ENCODE results near the gene DGCR8.

Gene DGCR8

DNA sequence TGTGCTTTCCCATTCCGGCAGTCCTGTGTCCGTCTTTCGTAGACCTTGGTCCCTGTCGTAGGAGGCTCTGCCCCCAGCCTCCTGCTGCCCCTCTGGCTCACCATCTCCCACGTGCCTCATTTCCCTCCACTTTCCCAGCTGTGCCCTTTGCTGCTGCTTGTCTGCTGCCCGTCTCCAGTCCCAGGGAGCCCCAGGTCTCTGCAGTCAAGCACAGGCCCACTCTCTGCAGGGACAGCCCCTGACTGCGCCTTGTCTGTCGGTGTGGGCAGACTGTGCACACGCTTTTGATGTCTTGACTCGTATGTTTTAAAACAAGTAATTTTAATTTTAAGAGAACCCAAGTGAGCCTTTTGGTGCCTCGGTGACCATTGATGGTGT is 12.4 kb downstream of the DGCR8 start:
- DNase-seq = no peak

DNA sequence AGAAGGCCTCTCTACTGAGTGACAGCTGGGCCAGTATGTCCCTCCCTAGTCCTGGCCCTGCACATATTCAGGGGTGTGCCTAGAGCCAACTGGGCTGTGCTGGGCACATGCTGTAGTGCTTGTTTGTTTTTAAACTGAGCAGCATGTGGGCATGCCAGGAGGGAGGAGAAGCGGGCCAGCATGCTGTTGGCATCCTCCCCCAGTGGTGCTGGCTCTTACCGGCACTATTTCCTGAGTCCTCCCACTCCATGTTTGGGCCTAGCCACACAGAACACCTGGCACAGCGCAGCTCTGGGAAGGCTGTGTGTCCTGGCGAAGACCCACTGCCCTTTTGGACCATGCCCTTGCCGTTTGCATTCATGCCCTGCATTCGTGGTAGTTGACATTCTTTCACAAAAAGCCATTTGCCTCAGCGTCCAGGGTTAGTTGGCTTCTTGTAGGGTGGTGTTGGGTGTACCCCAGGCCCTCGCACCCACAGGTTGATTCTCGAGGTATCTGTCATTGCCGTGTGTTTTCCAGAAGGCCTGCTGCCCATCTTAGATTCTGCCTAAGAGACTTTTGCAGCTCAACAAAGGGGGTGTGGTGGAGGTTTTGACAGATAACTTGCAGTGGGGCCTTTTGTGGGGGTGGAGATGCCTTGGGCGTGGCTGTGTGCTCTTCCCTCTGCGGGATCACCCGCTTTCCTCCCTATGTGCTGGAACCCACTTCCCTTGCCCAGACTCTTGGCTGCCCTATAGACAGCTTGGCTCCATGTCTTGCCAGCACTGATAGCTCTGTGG is 13.6 kb downstream of the DGCR8 start:
- no peak for DNase-seq

DNA sequence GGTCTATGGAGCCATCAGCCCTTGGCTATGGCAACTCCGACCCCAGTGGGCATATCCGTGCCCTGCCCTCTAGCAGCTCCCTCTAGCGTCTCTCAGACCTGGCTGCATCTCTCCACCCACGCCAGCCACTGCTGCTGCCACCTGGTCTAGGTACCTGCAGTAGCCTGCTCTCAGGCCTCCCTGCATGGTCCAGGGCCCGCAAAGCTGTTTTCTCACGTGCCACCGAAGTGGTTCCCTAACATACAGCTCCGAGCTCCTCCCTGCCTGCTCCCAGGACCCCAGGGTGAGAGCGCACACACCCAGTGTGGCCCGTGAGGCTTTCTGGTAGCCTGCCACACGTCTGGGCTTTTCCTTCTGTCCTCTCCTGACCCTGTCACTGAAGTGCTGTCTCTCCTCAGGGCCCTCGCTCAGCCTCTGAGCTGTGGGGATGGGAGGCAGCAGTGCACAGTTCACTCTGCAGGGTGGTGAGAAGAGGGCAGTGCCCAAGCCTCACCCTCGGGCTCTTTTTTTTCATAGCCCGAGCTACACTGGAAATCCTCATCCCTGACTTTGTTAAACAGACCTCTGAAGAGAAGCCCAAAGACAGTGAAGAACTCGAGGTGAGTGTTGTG is 14.3 kb downstream of the DGCR8 start:
- DNase-seq = no peak

DNA sequence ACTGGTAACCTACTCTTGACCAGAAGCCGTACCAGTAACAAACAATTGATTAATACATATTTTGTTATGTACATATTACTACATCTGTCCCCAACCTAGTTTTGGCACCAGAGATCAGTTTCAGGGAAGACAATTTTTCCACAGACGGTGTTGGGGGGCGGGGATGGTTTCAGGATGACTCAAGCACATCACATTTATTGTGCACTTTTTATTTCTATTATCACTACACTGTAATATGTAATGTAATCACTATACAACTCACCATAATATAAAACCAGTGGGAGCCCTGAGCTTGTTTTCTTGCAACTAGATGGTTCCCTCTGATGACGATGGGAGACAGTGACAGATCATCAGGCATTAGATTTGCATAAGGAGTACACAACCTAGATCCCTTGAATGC is 15.5 kb downstream of the DGCR8 start:
- no peak for DNase-seq

DNA sequence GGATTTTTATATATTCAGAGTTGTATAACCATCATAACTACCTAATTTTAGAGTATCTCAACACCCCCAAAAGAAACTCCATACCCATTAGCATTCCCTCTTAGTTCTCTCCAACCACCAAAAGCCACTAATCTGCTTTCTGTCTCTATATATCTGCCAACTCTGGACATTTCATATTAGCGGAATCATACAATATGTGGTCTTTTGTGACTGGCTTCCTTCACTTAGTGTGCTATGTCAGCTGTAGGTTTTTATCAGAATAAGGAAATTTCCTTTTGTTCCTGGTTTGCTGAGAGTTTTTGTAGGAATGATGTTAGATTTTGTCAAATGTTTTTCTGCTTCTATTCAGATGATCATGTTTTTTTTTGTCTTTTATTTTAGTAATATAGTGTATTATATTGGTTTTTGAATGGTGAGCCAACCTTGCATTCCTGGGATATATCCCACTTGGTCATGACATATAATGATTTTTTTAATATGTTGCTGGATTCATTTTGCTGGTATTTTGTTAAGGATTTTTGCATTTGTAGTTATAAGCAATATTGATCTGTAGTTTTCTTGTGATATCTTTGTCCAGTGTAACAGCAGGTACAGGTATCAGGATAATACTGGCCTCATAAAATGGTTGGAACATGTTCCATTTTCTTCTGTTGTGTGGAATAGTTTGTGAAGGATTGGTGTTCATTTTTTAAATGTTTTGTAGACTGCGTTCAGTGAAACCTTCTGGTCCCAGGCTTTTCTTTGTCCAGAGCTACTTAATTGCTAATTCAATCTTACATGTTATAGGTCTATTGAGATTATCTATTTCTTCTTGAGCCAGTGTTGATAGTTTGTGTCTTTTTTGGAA is 16.8 kb downstream of the DGCR8 start:
- no peak for DNase-seq

DNA sequence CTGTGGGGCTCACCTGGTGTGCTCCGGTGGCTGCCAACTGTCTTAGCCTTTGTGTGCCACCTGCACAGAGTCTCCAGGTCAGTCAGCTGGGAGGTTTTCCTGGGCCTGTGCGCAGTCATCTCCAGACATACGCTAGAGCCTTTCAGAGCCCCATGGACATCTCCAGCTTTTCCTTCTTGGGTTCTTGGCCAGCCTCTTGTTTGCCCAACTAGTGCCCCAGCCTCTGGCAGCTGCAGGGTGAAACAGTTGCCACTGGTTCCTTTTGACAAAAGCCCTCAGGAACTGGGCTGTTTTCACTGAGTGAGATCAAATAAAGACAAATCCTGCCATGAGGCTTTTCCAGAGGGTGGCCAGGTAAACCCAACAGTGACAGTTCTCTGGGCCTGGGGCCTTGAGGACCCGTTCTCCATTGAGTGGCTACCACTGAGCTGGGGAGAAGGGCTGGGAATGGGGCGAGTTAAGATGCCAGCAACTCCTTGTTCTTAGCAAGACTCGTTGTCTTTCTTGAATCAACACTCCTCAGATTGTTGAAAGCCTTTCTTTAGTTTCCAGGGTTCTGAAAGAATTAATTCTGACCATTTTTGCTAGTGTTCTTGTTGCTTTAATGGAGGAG is 19.2 kb downstream of the DGCR8 start:
- DNase-seq = no peak

DNA sequence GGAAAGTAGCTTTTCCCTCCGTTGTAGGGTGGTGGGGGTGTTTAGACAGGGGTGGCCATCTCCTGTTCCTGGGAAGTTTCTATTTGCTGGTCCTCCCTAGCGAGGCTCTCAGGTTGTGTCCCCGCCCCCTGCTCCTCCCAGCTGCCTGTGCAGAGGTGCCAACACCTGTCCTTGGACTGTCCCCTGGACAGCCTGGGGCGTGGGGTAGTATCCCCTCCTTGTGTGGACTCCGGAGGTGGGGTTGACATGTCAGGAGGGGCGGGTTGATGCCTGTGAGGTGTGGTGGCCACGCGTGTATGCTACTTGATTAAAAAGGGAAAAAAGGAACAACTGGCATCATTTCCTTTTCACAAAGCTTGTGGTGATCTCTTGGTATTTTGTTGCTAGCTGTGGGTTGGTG is 21.6 kb downstream of the DGCR8 start:
- no peak for DNase-seq

DNA sequence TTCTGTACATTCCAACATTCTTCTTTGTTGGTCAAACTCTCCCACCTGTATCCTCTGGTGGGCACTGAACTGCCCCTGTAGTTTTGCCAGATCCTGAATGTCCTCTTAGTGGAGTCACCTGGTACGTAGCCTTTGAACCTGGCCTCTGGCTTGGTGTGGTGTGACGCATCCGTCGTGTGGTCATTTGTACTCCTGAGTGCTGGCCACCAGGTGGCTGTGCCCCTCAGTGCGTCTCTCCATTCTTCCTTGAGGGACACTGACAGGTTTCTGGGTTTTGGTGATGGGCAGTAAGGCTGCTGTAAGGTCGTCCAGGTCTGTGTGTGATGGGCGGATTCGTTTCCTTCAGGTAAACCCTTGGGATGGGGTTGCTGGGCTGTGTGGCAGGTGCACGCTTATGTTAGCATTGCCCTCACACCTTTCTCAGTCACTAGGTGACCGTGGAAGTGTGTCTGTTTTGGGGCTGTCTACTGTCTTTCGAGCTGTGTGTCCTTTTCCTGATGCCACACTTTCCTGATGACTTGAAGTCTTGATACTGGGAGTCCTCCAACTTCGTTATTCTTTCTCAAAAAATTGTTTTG is 22.3 kb downstream of the DGCR8 start:
- DNase-seq = no peak

DNA sequence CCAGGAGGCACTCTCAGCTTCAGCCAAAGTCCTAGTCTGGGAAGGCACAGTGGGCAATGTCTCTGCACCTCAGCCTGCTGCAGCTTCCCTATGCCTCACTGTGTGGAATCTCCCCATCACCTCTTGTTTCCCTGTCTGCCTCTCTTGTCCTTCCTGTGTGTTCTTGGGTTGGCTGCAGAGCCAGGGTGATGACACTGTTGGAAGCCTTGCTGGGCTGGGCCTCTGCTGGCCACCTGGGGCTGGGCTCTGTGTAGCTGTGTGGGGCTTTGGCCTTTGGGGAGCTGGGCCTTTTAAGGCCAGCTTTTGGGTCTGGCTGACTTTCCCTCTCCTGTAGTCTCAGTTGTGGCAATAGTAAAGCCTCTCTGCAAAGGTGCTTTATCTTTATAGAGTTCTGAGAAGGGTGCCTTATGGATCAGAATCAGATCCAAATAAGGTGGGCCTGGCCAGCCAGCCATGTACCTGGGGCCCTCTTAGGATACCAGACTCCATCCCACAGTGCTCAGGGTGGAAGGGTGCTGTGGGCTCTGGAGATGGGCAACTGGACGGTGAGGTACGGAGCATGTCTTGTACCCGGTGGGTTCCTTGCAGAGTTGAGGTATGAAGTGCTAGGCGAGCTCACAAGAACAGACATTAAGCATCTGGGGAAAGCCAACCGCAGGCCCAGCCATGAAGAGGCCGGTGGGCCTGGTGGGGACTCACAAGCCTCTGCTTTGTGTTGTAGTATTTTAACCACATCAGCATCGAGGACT is 25.6 kb downstream of the DGCR8 start:
- DNase-seq = no peak

DNA sequence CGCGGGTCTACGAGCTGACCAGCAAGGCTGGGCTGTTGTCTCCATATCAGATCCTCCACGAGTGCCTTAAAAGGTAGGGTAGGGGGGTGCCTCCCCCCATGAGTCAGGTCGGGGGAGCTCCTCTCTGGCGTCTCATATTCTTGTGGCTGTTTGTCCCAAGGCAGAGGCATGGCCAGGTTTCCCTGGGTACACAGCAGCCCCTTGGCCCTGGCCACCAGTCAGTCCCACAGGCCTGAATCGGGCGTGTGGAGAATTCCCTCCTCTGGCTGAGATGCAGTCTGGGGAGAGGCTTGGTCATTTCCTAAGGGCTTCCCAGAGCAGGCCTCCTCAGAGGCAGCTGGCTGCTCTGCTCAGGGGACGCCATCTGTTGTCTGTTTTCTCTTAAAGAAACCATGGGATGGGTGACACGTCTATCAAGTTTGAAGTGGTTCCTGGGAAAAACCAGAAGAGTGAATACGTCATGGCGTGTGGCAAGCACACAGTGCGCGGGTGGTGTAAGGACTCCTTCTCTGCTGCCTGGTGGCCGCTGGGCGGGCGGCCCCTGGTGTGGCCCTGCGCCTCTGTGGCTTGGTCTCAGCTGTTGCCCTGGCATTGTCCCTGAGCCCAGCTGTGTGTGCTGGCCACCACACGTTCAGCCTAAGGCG is 26.3 kb downstream of the DGCR8 start:
- no peak for DNase-seq

DNA sequence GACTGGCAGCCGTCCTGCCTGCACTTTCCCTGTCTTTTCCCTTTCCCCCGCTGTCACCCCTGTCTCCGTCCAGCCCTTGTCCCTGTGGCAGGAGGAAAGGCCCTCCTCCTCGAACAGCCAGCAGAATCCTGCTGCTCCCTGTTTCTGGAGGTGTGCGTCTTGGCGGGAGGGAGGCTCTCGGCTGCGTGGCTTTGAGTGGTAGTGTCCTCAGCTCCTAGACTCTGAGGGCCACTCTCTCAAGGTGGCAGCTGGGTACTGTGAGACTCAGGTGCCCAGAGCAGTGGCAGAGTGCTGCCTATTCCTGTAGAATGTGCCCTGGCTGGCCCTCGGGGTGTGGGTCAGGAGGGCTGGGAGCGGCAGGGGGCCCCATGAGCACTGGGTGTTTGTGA is 26.8 kb downstream of the DGCR8 start:
- no peak for DNase-seq

DNA sequence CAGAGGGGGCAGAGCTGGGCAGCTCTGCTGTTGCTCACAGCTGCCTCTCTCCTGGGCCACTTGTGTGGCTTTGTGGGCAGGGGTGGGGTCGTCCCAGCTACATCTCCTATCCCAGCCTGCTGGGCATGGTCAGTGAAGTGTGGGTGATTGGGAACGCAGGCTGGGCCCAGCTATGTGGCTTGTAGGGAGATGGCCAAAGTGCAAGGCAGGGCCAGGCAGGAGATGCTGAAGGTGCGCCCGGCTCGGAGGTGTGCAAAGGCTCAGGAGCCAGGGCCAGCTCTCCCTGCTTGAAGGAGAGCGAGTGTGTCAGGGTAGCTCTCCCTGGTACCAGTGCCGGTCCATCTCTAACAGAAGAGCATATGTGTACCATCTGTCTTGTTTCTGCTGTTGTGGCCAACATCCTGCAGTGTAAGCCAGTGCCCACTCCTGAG is 27.4 kb downstream of the DGCR8 start:
- no peak for DNase-seq

DNA sequence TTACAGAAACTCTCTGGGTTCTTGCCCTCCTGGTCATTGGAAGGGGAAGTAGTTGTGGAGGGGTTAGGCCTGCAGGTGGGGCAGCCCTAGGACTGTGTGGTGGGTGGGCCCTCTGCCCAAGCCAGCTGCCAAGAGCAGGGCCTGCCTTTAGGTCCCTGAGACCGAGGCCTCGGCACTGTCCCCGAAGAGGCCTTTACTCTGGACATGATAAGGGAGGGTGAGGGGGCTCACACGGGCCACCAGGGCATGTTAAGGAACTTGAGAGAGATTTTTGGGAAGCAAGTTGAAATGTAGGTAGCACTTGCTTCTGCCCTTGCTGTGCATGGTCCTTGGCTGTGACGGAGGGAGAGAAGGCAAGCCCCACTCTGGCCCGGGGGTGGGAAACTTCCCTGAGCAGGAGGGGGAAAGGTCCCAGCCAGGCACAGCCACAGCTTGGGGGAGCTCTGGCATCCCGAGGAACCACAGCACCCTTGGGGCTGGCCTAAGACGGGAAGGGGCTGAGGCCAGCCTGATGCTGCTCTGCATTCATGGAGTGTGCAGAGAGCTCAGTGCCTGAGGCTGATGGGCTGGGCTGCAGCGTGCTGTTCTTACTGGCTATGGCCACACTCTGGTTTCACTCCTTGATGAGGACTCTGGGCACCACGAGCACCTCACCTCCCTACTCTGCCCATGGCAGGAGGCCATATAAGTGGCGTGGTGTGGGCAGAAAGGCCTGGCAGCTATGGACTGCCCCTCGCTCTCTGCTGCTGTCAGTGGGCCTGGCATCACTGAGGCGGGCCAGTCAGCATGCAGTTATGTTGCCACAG is 28.1 kb downstream of the DGCR8 start:
- no peak for DNase-seq

DNA sequence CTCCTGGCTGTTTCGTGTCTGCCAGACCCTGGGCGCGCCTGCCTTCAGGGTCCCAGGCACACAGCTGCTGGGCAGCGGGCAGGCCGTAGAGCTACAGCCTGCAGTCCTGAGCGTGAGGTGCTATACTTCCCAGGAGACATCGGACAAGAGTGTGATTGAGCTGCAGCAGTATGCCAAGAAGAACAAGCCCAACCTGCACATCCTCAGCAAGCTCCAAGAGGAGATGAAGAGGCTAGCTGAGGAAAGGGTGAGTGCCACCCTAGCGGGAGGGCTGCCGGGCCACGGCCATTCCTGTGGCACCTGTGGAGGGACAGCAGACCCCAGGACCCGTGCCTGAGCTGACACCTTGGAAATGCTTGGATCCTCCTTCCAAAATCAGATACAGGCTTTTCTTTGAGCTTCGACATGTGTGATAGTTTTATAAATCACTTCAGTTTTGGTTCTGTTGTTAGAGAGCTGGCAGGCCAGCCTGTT is 28.8 kb downstream of the DGCR8 start:
- DNase-seq = no peak

DNA sequence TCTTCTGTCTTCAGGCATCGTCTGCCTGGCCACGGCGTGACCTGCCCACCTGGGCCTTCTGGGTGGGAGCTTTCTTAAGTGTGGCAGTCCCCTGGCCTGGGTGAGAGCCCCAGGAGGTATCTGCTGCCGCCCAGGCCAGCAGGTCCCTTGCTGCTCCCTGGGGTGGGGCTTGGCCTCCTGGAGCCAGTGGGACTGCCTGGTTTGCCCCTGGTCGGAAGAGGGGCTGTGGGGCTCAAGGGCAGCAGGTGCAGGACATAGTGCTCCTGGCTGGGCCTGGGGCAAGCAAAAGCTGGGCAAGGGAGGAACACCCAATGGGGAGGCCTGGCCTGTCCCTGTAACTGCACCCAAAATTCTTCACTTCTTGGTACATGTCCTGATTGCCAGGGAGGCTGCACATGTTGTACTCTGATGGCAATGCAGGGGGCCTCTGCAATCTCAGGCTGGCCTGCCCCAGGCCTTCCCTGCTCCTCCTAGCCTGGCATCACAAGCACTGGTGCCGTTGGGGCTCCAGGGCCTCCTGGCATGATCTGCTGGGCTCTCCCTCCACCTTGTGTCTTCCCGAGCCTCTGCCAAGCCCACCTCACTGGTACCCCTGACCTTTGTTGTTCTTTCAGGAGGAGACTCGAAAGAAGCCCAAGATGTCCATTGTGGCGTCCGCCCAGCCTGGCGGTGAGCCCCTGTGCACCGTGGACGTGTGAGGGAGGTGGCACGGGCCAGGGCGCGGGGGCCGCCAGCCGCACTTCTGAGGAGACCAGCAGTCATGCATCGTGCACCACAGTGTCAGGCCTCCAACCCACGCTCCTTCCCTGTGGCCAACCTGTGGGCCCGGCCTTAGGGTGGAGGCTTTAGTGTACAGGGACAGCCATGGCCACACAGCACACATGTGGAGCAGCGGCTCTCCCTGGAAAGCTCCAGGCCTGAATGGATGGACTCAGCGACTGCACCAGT is 29.6 kb downstream of the DGCR8 start:
- no peak for DNase-seq

DNA sequence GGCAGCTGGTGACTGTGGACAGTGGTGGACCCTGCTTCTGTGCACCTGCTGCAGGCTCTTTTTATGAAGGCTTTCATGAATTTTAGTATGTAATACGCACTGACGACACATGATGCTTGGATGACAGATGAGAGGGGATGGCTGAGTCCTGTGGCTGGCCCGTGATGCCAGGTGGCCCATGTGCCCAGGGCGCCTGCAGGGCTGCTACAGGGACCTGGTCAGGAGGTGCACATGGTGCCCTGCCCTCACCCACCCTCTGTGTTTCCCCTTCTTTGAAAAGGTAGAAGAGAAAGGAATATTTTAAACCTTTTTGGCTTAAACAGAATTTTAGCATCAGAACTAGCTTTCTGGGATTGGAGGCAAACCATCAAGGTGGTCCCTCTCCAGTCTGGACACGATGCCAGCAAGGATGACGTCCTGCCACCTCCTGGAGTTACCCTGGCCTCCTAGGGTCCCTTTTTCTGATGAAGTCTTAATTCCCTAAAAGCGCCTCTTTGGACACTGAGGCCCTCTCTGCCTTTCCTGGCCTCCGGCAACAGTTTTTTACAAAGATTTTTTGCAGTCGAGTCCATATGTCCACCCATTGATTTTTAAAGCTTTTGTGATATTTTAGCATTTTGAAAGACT is 30.4 kb downstream of the DGCR8 start:
- DNase-seq = no peak

DNA sequence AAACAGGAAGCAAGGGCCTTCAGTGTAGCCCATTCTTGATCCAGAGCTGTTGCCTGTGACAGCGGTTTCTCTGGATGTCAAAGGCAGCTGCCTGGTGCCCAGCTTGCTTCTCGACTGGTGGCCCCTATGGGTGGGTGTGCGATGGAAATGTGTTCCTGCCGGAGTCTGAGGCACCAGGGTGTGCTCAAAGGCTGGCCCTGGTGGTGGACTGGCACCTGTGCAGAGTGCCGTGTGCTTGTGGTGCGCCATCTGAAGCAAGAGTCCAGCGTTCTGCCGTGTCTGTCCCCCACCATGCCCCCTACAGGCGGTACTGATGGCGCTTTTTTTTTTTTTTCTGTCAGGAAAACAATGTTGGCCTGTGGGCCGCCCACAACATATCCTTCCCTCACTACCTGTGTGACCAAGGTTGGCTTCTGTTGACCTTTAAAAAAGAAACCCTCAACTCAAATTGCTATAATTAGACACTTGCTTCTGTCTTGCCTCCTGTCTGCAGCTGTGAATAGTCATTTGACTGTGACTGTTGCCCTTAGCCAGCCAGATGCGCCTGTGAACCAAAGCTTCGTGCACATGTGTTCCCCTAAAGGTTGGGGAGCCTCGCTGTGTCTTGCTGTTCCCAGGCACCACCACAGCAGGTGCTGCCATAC is 31.1 kb downstream of the DGCR8 start:
- DNase-seq = no peak

Measured in NCI-H1694 (cell line).